HEK293 (cell line): ENCODE data around the gene CDC14B.

Experiments used
- HOXD13 ChIP-seq: sonication (generic); formaldehyde crosslinking; IDR thresholded peaks from 2 replicates; pipeline ENCODE4 v1.8.0; 2022; ENCODE audit warnings: missing genetic modification reagents, borderline replicate concordance
- KLF1 ChIP-seq: fragments of 450-650 bp; formaldehyde crosslinking; IDR thresholded peaks from 2 replicates; pipeline ENCODE4 v1.5.1; 2016; ENCODE audit warnings: missing biosample characterization, missing genetic modification characterization
- KLF16 ChIP-seq: fragments of 450-650 bp; formaldehyde crosslinking; IDR thresholded peaks from 2 replicates; pipeline ENCODE4 v1.5.1; 2017; ENCODE audit warnings: missing biosample characterization, missing genetic modification characterization
- KLF8 ChIP-seq: fragments of 450-650 bp; formaldehyde crosslinking; IDR thresholded peaks from 2 replicates; pipeline ENCODE4 v1.5.1; 2016; ENCODE audit warnings: missing biosample characterization, missing genetic modification characterization
- MZF1 ChIP-seq: fragments of 450-650 bp; formaldehyde crosslinking; IDR thresholded peaks from 2 replicates; pipeline ENCODE4 v1.5.1; 2017; ENCODE audit warnings: missing biosample characterization, missing genetic modification characterization, borderline replicate concordance
- RBAK ChIP-seq: fragments of 450-650 bp; formaldehyde crosslinking; IDR thresholded peaks from 2 replicates; pipeline ENCODE4 v1.5.1; 2016; ENCODE audit warnings: missing biosample characterization, missing genetic modification characterization
- SP2 ChIP-seq: fragments of 450-650 bp; formaldehyde crosslinking; IDR thresholded peaks from 2 replicates; pipeline ENCODE4 v1.5.1; 2016; ENCODE audit warnings: missing biosample characterization, missing genetic modification characterization
- SP7 ChIP-seq: fragments of 450-650 bp; formaldehyde crosslinking; IDR thresholded peaks from 2 replicates; pipeline ENCODE4 v1.5.1; 2016; ENCODE audit warnings: missing biosample characterization, missing genetic modification characterization
- ZBTB17 ChIP-seq: fragments of 450-650 bp; formaldehyde crosslinking; IDR thresholded peaks from 2 replicates; pipeline ENCODE4 v1.5.1; 2016; ENCODE audit warnings: missing biosample characterization, missing genetic modification characterization
- ZBTB48 ChIP-seq: fragments of 450-650 bp; formaldehyde crosslinking; IDR thresholded peaks from 2 replicates; pipeline ENCODE4 v1.5.1; 2016; ENCODE audit warnings: missing biosample characterization, missing genetic modification characterization
- ZBTB7A ChIP-seq: fragments of 450-650 bp; formaldehyde crosslinking; IDR thresholded peaks from 2 replicates; pipeline ENCODE4 v1.5.1; 2016; ENCODE audit warnings: low read depth, missing biosample characterization, missing genetic modification characterization
- ZBTB8A ChIP-seq: fragments of 450-650 bp; formaldehyde crosslinking; IDR thresholded peaks from 2 replicates; pipeline ENCODE4 v1.5.1; 2016; ENCODE audit warnings: missing biosample characterization, missing genetic modification characterization
- ZNF114 ChIP-seq: fragments of 450-650 bp; formaldehyde crosslinking; IDR thresholded peaks from 2 replicates; pipeline ENCODE4 v1.5.0; 2017; ENCODE audit warnings: missing biosample characterization, missing genetic modification characterization
- ZNF169 ChIP-seq: fragments of 450-650 bp; formaldehyde crosslinking; IDR thresholded peaks from 2 replicates; pipeline ENCODE4 v1.5.1; 2016; ENCODE audit warnings: missing biosample characterization, missing genetic modification characterization
- ZNF175 ChIP-seq: fragments of 450-650 bp; formaldehyde crosslinking; IDR thresholded peaks from 2 replicates; pipeline ENCODE4 v1.5.1; 2016; ENCODE audit warnings: missing biosample characterization, missing genetic modification characterization
- ZNF223 ChIP-seq: fragments of 450-650 bp; formaldehyde crosslinking; IDR thresholded peaks from 2 replicates; pipeline ENCODE4 v1.5.1; 2016; ENCODE audit warnings: missing biosample characterization, missing genetic modification characterization
- ZNF335 ChIP-seq: fragments of 450-650 bp; formaldehyde crosslinking; conservative IDR thresholded peaks from 2 replicates; pipeline ENCODE4 v1.5.1; 2016; ENCODE audit warnings: missing biosample characterization, missing genetic modification characterization
- ZNF37A ChIP-seq: fragments of 450-650 bp; IDR thresholded peaks from 2 replicates; pipeline ENCODE4 v1.5.1; 2018; ENCODE audit warnings: missing biosample characterization, missing genetic modification characterization
- ZNF629 ChIP-seq: fragments of 450-650 bp; formaldehyde crosslinking; IDR thresholded peaks from 2 replicates; pipeline ENCODE4 v1.5.1; 2017; ENCODE audit warnings: missing biosample characterization, missing genetic modification characterization
- ZNF843 ChIP-seq: fragments of 450-650 bp; formaldehyde crosslinking; IDR thresholded peaks from 2 replicates; pipeline ENCODE4 v1.5.1; 2016; ENCODE audit warnings: missing biosample characterization, missing genetic modification characterization
- TF ChIP-seq, protein P1 (sequence below): fragments of 450-650 bp; formaldehyde crosslinking; IDR thresholded peaks from 2 replicates; pipeline ENCODE4 v1.5.1; 2016; ENCODE audit warnings: missing biosample characterization, missing genetic modification characterization
- TF ChIP-seq, protein P2 (sequence below): fragments of 450-650 bp; formaldehyde crosslinking; IDR thresholded peaks from 2 replicates; pipeline ENCODE4 v1.5.1; 2016; ENCODE audit warnings: missing biosample characterization, missing genetic modification characterization
- TF ChIP-seq, protein P3 (sequence below): fragments of 450-650 bp; formaldehyde crosslinking; IDR thresholded peaks from 2 replicates; pipeline ENCODE4 v1.5.1; 2017; ENCODE audit warnings: missing biosample characterization, missing genetic modification characterization
- TF ChIP-seq, protein P4 (sequence below): fragments of 450-650 bp; formaldehyde crosslinking; IDR thresholded peaks from 2 replicates; pipeline ENCODE4 v1.5.1; 2016; ENCODE audit warnings: missing biosample characterization, missing genetic modification characterization

CDC14B gene

DNA sequence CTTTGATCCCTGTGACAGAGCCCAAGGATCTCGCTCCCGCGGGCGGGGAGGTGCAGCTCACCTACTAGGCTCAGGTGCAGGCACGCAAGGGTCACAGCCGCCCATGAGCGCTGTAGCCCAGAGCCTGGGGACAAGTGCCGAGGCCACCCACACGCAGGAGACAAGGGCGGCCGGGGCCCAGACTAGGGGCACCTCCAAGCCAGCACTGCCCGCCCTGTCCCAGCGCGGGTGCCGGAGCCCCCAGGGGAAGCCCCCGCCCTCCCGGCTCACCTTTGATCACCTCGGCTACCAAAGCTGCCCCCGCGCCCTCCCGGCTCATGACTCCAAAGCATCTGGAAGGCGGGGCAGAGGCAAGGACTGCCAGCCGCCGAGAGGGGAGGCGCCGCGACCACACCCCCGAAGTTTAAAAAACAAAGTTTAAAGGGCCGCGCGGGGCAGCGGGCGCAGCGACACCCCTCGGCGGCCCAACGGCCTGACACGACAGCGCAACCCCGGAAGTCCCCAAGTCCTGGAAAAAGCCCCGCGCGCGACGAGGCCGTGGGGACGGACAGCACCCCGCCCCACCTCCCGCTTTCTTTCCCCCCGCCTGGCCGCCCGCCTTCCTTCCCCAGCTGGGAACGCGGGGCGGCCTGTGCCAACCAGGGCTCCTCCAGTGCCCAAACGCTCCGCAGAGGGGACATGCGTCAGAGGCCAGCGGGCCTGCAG lies 53.0 kb downstream of the CDC14B start (continued):
- TF ChIP-seq, protein P1, sequence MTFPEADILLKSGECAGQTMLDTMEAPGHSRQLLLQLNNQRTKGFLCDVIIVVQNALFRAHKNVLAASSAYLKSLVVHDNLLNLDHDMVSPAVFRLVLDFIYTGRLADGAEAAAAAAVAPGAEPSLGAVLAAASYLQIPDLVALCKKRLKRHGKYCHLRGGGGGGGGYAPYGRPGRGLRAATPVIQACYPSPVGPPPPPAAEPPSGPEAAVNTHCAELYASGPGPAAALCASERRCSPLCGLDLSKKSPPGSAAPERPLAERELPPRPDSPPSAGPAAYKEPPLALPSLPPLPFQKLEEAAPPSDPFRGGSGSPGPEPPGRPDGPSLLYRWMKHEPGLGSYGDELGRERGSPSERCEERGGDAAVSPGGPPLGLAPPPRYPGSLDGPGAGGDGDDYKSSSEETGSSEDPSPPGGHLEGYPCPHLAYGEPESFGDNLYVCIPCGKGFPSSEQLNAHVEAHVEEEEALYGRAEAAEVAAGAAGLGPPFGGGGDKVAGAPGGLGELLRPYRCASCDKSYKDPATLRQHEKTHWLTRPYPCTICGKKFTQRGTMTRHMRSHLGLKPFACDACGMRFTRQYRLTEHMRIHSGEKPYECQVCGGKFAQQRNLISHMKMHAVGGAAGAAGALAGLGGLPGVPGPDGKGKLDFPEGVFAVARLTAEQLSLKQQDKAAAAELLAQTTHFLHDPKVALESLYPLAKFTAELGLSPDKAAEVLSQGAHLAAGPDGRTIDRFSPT (tag by site-specific recombination), result 0 out of 2 replicates have a peak, but pooled peaks have one; percentile 57
- TF ChIP-seq ZBTB48 (0 out of 2 replicates have a peak, but pooled peaks have one; percentile 14), KLF16 (peak; percentile 64; the same call in 1 of the 2 replicates), KLF1 (peak; percentile 75), ZNF175 (tag by site-specific recombination) (no peak), ZNF114 (tag by site-specific recombination) (no peak), HOXD13 (CRISPR knock-in tag) (0 out of 2 replicates have a peak, but pooled peaks have one; percentile 33), ZNF629 (tag by site-specific recombination) (peak; percentile 14; the same call in 1 of the 2 replicates), ZBTB7A (tag by site-specific recombination) (no peak), KLF8 (tag by site-specific recombination) (peak; percentile 35; the same call in 1 of the 2 replicates), ZBTB17 (tag by site-specific recombination) (0 out of 2 replicates have a peak, but pooled peaks have one; percentile 14), ZBTB8A (tag by site-specific recombination) (peak; percentile 78; the same call in 1 of the 2 replicates), SP2 (peak; percentile 66), ZNF335 (tag by site-specific recombination) (peak; percentile 77), ZNF223 (peak; percentile 56; the same call in 1 of the 2 replicates), MZF1 (tag by site-specific recombination) (no peak), ZNF37A (tag by site-specific recombination) (no peak), ZNF169 (no peak), SP7 (0 out of 2 replicates have a peak, but pooled peaks have one; percentile 30), ZNF843 (tag by site-specific recombination) (no peak), RBAK (tag by site-specific recombination) (no peak)
- TF ChIP-seq, protein P2, sequence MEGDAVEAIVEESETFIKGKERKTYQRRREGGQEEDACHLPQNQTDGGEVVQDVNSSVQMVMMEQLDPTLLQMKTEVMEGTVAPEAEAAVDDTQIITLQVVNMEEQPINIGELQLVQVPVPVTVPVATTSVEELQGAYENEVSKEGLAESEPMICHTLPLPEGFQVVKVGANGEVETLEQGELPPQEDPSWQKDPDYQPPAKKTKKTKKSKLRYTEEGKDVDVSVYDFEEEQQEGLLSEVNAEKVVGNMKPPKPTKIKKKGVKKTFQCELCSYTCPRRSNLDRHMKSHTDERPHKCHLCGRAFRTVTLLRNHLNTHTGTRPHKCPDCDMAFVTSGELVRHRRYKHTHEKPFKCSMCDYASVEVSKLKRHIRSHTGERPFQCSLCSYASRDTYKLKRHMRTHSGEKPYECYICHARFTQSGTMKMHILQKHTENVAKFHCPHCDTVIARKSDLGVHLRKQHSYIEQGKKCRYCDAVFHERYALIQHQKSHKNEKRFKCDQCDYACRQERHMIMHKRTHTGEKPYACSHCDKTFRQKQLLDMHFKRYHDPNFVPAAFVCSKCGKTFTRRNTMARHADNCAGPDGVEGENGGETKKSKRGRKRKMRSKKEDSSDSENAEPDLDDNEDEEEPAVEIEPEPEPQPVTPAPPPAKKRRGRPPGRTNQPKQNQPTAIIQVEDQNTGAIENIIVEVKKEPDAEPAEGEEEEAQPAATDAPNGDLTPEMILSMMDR (tag by site-specific recombination), result peak; percentile 87
- TF ChIP-seq, protein P3, sequence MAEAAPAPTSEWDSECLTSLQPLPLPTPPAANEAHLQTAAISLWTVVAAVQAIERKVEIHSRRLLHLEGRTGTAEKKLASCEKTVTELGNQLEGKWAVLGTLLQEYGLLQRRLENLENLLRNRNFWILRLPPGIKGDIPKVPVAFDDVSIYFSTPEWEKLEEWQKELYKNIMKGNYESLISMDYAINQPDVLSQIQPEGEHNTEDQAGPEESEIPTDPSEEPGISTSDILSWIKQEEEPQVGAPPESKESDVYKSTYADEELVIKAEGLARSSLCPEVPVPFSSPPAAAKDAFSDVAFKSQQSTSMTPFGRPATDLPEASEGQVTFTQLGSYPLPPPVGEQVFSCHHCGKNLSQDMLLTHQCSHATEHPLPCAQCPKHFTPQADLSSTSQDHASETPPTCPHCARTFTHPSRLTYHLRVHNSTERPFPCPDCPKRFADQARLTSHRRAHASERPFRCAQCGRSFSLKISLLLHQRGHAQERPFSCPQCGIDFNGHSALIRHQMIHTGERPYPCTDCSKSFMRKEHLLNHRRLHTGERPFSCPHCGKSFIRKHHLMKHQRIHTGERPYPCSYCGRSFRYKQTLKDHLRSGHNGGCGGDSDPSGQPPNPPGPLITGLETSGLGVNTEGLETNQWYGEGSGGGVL, result 0 out of 2 replicates have a peak, but pooled peaks have one; percentile 8
- TF ChIP-seq, protein P4, sequence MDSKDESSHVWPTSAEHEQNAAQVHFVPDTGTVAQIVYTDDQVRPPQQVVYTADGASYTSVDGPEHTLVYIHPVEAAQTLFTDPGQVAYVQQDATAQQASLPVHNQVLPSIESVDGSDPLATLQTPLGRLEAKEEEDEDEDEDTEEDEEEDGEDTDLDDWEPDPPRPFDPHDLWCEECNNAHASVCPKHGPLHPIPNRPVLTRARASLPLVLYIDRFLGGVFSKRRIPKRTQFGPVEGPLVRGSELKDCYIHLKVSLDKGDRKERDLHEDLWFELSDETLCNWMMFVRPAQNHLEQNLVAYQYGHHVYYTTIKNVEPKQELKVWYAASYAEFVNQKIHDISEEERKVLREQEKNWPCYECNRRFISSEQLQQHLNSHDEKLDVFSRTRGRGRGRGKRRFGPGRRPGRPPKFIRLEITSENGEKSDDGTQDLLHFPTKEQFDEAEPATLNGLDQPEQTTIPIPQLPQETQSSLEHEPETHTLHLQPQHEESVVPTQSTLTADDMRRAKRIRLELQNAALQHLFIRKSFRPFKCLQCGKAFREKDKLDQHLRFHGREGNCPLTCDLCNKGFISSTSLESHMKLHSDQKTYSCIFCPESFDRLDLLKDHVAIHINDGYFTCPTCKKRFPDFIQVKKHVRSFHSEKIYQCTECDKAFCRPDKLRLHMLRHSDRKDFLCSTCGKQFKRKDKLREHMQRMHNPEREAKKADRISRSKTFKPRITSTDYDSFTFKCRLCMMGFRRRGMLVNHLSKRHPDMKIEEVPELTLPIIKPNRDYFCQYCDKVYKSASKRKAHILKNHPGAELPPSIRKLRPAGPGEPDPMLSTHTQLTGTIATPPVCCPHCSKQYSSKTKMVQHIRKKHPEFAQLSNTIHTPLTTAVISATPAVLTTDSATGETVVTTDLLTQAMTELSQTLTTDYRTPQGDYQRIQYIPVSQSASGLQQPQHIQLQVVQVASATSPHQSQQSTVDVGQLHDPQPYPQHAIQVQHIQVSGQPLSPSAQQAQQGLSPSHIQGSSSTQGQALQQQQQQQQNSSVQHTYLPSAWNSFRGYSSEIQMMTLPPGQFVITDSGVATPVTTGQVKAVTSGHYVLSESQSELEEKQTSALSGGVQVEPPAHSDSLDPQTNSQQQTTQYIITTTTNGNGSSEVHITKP (tag by site-specific recombination), result peak; percentile 26; the same call in 1 of the 2 replicates
- TF ChIP-seq, all 188 proteins: peak for 26
